GM23338 (cell line): ENCODE data around the gene PIPOX. TPM values are rescaled to one million over a fixed set of nuclear protein-coding genes. Genes with fewer than 3 reads are reported as not detected.
A peak's percentile ranks its signal among the peaks of the same experiment; 100 is the strongest.

Experiments
- ATAC-seq: fragments of 200-7000 bp; cut with Tn5 transposase; 3 replicates; pipeline ENCODE4 v1.9.1; 2020
- DNase-seq: peaks from one replicate; pipeline ENCODE4 v3.0.0-alpha.2; 2015; ENCODE audit warnings: low spot score
- H2AFZ ChIP-seq: fragments of 200-600 bp; sonication (generic); 2 replicates; pipeline ENCODE4 v1.8.0; 2016; ENCODE audit warnings: antibody characterized with exemption, mild to moderate bottlenecking, moderate library complexity
- H3F3A ChIP-seq: fragments of 200-600 bp; sonication (generic); replicated peaks from 2 replicates; pipeline ENCODE4 v1.8.0; 2017; ENCODE audit warnings: antibody characterized with exemption, mixed run types, low read depth
- H3K27ac ChIP-seq: fragments of 200-600 bp; sonication (generic); 2 replicates; pipeline ENCODE4 v1.6.1; 2016; ENCODE audit warnings: low read depth
- H3K27me3 ChIP-seq: fragments of 200-600 bp; sonication (generic); 2 replicates; pipeline ENCODE4 v1.8.0; 2016; ENCODE audit warnings: mild to moderate bottlenecking, mixed run types, moderate library complexity; ENCODE audit not compliant: insufficient read depth
- H3K36me3 ChIP-seq: fragments of 200-600 bp; sonication (generic); 2 replicates; pipeline ENCODE4 v1.8.0; 2016; ENCODE audit warnings: mild to moderate bottlenecking; ENCODE audit not compliant: insufficient read depth
- H3K4me1 ChIP-seq: fragments of 200-600 bp; sonication (generic); 2 replicates; pipeline ENCODE4 v1.8.0; 2016; ENCODE audit warnings: mild to moderate bottlenecking, moderate library complexity; ENCODE audit not compliant: insufficient read depth
- H3K4me2 ChIP-seq: fragments of 200-600 bp; sonication (generic); 2 replicates; pipeline ENCODE4 v1.7.1; 2017; ENCODE audit warnings: mixed run types
- H3K4me3 ChIP-seq: fragments of 200-600 bp; sonication (generic); 2 replicates; pipeline ENCODE4 v1.6.1; 2016; ENCODE audit warnings: mixed run types
- H3K79me2 ChIP-seq: fragments of 200-600 bp; sonication (generic); replicated peaks from 2 replicates; pipeline ENCODE4 v1.8.0; 2017; ENCODE audit warnings: mild to moderate bottlenecking; ENCODE audit not compliant: insufficient read depth
- H3K9me2 ChIP-seq: fragments of 200-600 bp; sonication (generic); 2 replicates; pipeline ENCODE4 v1.8.0; 2017; ENCODE audit not compliant: insufficient read depth
- H4K20me1 ChIP-seq: fragments of 200-600 bp; sonication (generic); replicated peaks from 2 replicates; pipeline ENCODE4 v1.8.0; 2017; ENCODE audit warnings: mild to moderate bottlenecking; ENCODE audit not compliant: insufficient read depth
- H3K27ac Mint-ChIP-seq: 2 replicates; pipeline ENCODE4 v1.8.0; 2020; ENCODE audit warnings: inconsistent platforms, mild to moderate bottlenecking, moderate library complexity, mixed read lengths
- H3K27me3 Mint-ChIP-seq: 3 replicates; pipeline ENCODE4 v1.8.0; 2022; ENCODE audit warnings: low read depth, mild to moderate bottlenecking, moderate library complexity, mixed read lengths, inconsistent platforms; ENCODE audit not compliant: insufficient read depth, poor library complexity
- H3K36me3 Mint-ChIP-seq: 3 replicates; pipeline ENCODE4 v1.8.0; 2021; ENCODE audit warnings: low read depth, mild to moderate bottlenecking, inconsistent platforms, moderate library complexity, mixed read lengths
- H3K4me1 Mint-ChIP-seq: 3 replicates; pipeline ENCODE4 v1.8.0; 2020; ENCODE audit warnings: mild to moderate bottlenecking, inconsistent platforms, mixed read lengths
- H3K4me3 Mint-ChIP-seq: 3 replicates; pipeline ENCODE4 v1.8.0; 2021; ENCODE audit warnings: moderate library complexity, mild to moderate bottlenecking, inconsistent platforms, mixed read lengths
- H3K9me3 Mint-ChIP-seq: 3 replicates; pipeline ENCODE4 v1.8.0; 2020; ENCODE audit warnings: moderate library complexity, mild to moderate bottlenecking, inconsistent platforms, mixed read lengths
- CREB1 ChIP-seq: fragments of 250-450 bp; sonication (Bioruptor Pico); IDR thresholded peaks from 2 replicates; pipeline ENCODE4 v1.5.0; 2020; ENCODE audit warnings: low read depth, mild to moderate bottlenecking, moderate library complexity
- CTCF ChIP-seq, 2 experiments: fragments of 200-600 bp in 1 of 2; sonication (generic) in 1 of 2; conservative IDR thresholded peaks; 2 replicates each; pipeline versions ENCODE4 v1.5.1 to v1.6.1; 2016 to 2017; ENCODE audit warnings: antibody characterized with exemption in 2 of 2, low read depth in 2 of 2, mild to moderate bottlenecking in 2 of 2, moderate library complexity in 1 of 2
- EZH2 ChIP-seq: fragments of 200-600 bp; sonication (generic); IDR thresholded peaks from one replicate; pipeline ENCODE4 v1.8.0; 2017; ENCODE audit warnings: antibody characterized with exemption, mild to moderate bottlenecking, low read depth; ENCODE audit not compliant: unreplicated experiment
- EZH2phosphoT487 ChIP-seq: fragments of 200-600 bp; sonication (generic); IDR thresholded peaks from one replicate; pipeline ENCODE4 v1.8.1; 2018; ENCODE audit warnings: antibody characterized with exemption; ENCODE audit not compliant: unreplicated experiment
- NANOG ChIP-seq: IDR thresholded peaks from 2 replicates; pipeline ENCODE4 v1.6.1; 2016; ENCODE audit warnings: antibody characterized with exemption, borderline replicate concordance
- POLR2AphosphoS5 ChIP-seq: IDR thresholded peaks from 2 replicates; pipeline ENCODE4 v1.6.1; 2016; ENCODE audit warnings: antibody characterized with exemption, low read depth
- STAT1 ChIP-seq: IDR thresholded peaks from one replicate; pipeline ENCODE4 v1.6.1; 2016; ENCODE audit warnings: antibody characterized with exemption; ENCODE audit not compliant: unreplicated experiment
- ZNF114 ChIP-seq: fragments of 250-450 bp; sonication (Bioruptor Pico); IDR thresholded peaks from 2 replicates; pipeline ENCODE4 v1.5.0; 2020; ENCODE audit warnings: mild to moderate bottlenecking, moderate library complexity
- polyA plus RNA-seq: library from polyadenylated mRNA; unstranded; fragments of >200 nt; fragmentation: Nextera tagmentation; extraction: Ambion mirVana; gene quantifications from 2 replicates; pipeline ENCODE4 v1.2.1, GENCODE V29; 2016
- total RNA-seq: library from RNA; depleted of rRNA; stranded (reverse); fragments of >200 nt; shearing (Covaris generic); gene quantifications from 2 replicates; pipeline ENCODE4 v1.2.3, GENCODE V29; 2014
- TF ChIP-seq, protein P1 (sequence below): IDR thresholded peaks from one replicate; pipeline ENCODE4 v1.6.1; 2018; ENCODE audit warnings: antibody characterized with exemption; ENCODE audit not compliant: unreplicated experiment
- TF ChIP-seq, protein P2 (sequence below): IDR thresholded peaks from 2 replicates; pipeline ENCODE4 v1.6.1; 2016; ENCODE audit warnings: antibody characterized with exemption

The PIPOX gene
- total and polyA plus RNA-seq, 2 experiments from 2014 or later = 22.6 to 34.6 TPM

DNA sequence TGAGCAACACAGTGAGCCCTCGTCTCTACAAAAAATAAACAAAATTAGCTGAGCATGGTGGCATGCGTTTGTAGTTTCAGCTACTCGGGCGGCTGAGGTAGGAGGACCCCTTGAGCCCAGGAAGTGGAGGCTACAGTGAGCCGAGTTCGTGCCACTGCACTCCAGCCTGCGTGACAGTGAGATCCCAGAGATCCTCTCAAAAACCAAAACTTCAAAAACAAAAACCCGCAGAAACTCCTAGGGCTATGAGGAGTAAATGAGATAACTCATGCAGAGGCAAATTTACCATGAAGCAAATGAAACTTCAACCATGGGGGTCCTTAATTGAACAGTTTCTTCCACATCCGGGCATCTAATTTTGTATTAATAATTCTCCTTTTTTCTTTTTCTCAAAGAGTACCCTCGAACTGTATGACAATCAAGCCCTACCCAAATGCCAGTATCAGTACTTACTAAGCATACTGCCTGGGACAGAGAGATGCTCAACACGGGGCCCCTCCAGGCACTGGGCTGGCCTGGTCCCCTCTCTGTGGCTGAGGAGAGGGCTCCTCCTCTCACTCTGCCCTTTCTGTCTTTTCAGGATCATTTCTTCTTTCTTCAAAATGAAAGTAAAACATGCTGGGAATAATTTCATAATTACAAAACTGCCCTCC lies 789 bp upstream of the PIPOX start:
- peaks cover 13% of the 10 kb centered on the region for H3K27me3 Mint-ChIP-seq
- Histone ChIP-seq H3K79me2 (0 out of 2 replicates have a peak, but pooled peaks cover 8% of the 10 kb centered on the region), H4K20me1 (no peaks in the 10 kb centered on the region), H3K36me3 (no peaks in the 10 kb centered on the region), H3F3A (peaks cover 19% of the 10 kb centered on the region), H3K4me3 (no peak overlapping the region; the same call in 1 of the 2 replicates), H3K9me2 (peaks cover 15% of the 10 kb centered on the region; the same call in 1 of the 2 replicates), H3K27me3 (no peaks in the 10 kb centered on the region), H3K4me1 (peaks cover 61% of the 10 kb centered on the region), H2AFZ (no peak overlapping the region), H3K4me2 (peak overlapping the region; percentile 34), H3K27ac (peak overlapping the region; percentile 88)
- no peak for TF ChIP-seq POLR2AphosphoS5
- TF ChIP-seq NANOG = no peak
- no peak for TF ChIP-seq CREB1 (CRISPR knock-in tag)
- H3K27ac Mint-ChIP-seq = peak overlapping the region; percentile 91
- peak; percentile 70 for ATAC-seq
- H3K4me1 Mint-ChIP-seq = peaks cover 48% of the 10 kb centered on the region
- DNase-seq = no peak
- no peaks in the 10 kb centered on the region; the same call in 2 of the 3 replicates for H3K9me3 Mint-ChIP-seq
- peak overlapping the region; percentile 61 for H3K4me3 Mint-ChIP-seq
- peaks cover 28% of the 10 kb centered on the region; the same call in 2 of the 3 replicates for H3K36me3 Mint-ChIP-seq

DNA sequence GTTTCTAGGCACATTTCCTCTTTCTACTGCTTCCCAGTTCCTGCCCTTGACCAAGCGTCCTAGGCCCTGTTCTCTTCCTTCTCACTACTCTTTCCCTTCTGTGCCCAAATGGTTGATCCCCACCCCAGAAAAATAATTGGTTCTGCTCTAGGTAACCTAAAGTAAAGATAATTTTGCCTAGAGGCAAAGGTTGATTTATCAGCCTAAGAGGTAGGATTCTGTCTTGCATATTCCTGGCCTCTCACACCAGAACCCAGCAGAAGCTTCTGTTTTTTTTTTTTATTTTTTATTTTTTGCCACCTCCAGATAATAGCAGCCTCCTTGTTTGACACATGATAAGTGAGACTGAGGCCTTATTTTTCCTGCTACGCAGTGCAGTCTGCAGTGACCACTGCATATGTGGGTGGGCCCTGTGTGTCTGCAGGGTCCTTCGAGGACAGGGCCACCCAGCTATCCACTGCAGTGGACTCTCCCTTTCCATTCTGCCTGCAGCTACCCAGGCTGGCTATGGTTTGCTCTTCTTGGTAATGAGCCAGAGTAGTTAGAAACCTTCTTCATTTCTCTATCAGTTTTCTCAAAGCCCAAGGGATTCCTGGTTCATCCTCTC lies 701 bp downstream of the PIPOX start:
- Mint-ChIP-seq H3K27me3 (peaks cover 14% of the 10 kb centered on the region), H3K4me1 (peaks cover 54% of the 10 kb centered on the region), H3K36me3 (peaks cover 30% of the 10 kb centered on the region; the same call in 2 of the 3 replicates), H3K27ac (peak overlapping the region; percentile 91), H3K9me3 (no peaks in the 10 kb centered on the region; the same call in 2 of the 3 replicates), H3K4me3 (peak overlapping the region; percentile 61)
- H3K4me1 ChIP-seq = peaks cover 55% of the 10 kb centered on the region
- peak overlapping the region; percentile 15 for H3K4me3 ChIP-seq
- H3K27me3 ChIP-seq = no peaks in the 10 kb centered on the region
- H3K4me2 ChIP-seq = peak overlapping the region; percentile 61
- H3K9me2 ChIP-seq = peaks cover 15% of the 10 kb centered on the region; the same call in 1 of the 2 replicates
- no peaks in the 10 kb centered on the region for H3K36me3 ChIP-seq
- no peaks in the 10 kb centered on the region for H4K20me1 ChIP-seq
- no peak overlapping the region for H2AFZ ChIP-seq
- peak overlapping the region; percentile 96 for H3K27ac ChIP-seq
- no peak for ATAC-seq
- H3F3A ChIP-seq = peaks cover 18% of the 10 kb centered on the region
- 0 out of 2 replicates have a peak, but pooled peaks cover 8% of the 10 kb centered on the region for H3K79me2 ChIP-seq
- DNase-seq = no peak
- TF ChIP-seq EZH2 = no peak
- TF ChIP-seq ZNF114 (CRISPR knock-in tag) = no peak
- no peak for TF ChIP-seq NANOG
- TF ChIP-seq, protein P1, sequence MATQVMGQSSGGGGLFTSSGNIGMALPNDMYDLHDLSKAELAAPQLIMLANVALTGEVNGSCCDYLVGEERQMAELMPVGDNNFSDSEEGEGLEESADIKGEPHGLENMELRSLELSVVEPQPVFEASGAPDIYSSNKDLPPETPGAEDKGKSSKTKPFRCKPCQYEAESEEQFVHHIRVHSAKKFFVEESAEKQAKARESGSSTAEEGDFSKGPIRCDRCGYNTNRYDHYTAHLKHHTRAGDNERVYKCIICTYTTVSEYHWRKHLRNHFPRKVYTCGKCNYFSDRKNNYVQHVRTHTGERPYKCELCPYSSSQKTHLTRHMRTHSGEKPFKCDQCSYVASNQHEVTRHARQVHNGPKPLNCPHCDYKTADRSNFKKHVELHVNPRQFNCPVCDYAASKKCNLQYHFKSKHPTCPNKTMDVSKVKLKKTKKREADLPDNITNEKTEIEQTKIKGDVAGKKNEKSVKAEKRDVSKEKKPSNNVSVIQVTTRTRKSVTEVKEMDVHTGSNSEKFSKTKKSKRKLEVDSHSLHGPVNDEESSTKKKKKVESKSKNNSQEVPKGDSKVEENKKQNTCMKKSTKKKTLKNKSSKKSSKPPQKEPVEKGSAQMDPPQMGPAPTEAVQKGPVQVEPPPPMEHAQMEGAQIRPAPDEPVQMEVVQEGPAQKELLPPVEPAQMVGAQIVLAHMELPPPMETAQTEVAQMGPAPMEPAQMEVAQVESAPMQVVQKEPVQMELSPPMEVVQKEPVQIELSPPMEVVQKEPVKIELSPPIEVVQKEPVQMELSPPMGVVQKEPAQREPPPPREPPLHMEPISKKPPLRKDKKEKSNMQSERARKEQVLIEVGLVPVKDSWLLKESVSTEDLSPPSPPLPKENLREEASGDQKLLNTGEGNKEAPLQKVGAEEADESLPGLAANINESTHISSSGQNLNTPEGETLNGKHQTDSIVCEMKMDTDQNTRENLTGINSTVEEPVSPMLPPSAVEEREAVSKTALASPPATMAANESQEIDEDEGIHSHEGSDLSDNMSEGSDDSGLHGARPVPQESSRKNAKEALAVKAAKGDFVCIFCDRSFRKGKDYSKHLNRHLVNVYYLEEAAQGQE = no peak
- no peak for TF ChIP-seq CTCF (conservative IDR thresholded peaks at IDR 0.05; ENCODE audit: low read depth in 2 of 2)
- no peak for TF ChIP-seq CREB1 (CRISPR knock-in tag)
- TF ChIP-seq POLR2AphosphoS5 = no peak
- TF ChIP-seq EZH2phosphoT487 = no peak
- TF ChIP-seq, protein P2, sequence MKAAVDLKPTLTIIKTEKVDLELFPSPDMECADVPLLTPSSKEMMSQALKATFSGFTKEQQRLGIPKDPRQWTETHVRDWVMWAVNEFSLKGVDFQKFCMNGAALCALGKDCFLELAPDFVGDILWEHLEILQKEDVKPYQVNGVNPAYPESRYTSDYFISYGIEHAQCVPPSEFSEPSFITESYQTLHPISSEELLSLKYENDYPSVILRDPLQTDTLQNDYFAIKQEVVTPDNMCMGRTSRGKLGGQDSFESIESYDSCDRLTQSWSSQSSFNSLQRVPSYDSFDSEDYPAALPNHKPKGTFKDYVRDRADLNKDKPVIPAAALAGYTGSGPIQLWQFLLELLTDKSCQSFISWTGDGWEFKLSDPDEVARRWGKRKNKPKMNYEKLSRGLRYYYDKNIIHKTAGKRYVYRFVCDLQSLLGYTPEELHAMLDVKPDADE = no peak
- TF ChIP-seq STAT1 = no peak
